Hippocampal formation (tissue), 2 donors: ENCODE results near the gene EPS8L3.
"Not testable (repeated sequence)": the region's sequence is repeated elsewhere in the genome, so short reads cannot be mapped to it uniquely, and the experiment has no call there.

Experiments
- DNase-seq, 2 donors: peaks; one replicate each; lab custom pipeline; 2025; lab: John Stamatoyannopoulos, UW

The EPS8L3 gene

GRCh38 chr1:109711593-109712320 is 52.0 kb downstream of the EPS8L3 start, which contains the start of gene GSTM5:
GSTM5 (plus strand) TSS chr1:109712251; CDS start chr1:109712313, 62 bp downstream.
- DNase-seq: not testable (repeated sequence)

- DNase-seq: not testable (repeated sequence)
These were observed 53.9 kb downstream of the EPS8L3 start for GRCh38 chr1:109709822-109710221.

- not testable (repeated sequence) for DNase-seq
These were observed 54.8 kb downstream of the EPS8L3 start for GRCh38 chr1:109708949-109709348.

- DNase-seq: no peak
These were observed 58.3 kb downstream of the EPS8L3 start for GRCh38 chr1:109705411-109705810.

- no peak for DNase-seq
These were observed 59.5 kb downstream of the EPS8L3 start for GRCh38 chr1:109704173-109704572.

GRCh38 chr1:109702940-109703339 is 60.8 kb downstream of the EPS8L3 start:
- DNase-seq: not testable (repeated sequence)
